H9 (cell line): Measurements from ENCODE around the gene BTBD3. TPM values are rescaled to one million over a fixed set of nuclear protein-coding genes. Genes with fewer than 3 reads are reported as not detected.

Source experiments
- DNase-seq: peaks from one replicate; pipeline ENCODE4 v3.0.0-alpha.2; 2017
- H2AFZ ChIP-seq: one replicate; pipeline ENCODE4 v1.6.1; 2013; ENCODE audit warnings: mild to moderate bottlenecking, low read length, control low read depth, moderate library complexity
- H2AK5ac ChIP-seq: 2 replicates; pipeline ENCODE4 v1.6.1; 2013; ENCODE audit warnings: low read length, control low read depth, mixed read lengths; ENCODE audit not compliant: insufficient read length
- H2BK120ac ChIP-seq: one replicate; pipeline ENCODE4 v1.6.1; 2013; ENCODE audit warnings: low read depth, mild to moderate bottlenecking, low read length, control low read depth, inconsistent platforms; ENCODE audit not compliant: poor library complexity, severe bottlenecking
- H2BK12ac ChIP-seq: 2 replicates; pipeline ENCODE4 v1.6.1; 2013; ENCODE audit warnings: low read length, control low read depth, mixed read lengths, low read depth; ENCODE audit not compliant: insufficient read length
- H2BK15ac ChIP-seq: 2 replicates; pipeline ENCODE4 v1.6.1; 2013; ENCODE audit warnings: low read depth, low read length, control low read depth
- H2BK20ac ChIP-seq: one replicate; pipeline ENCODE4 v1.6.1; 2013; ENCODE audit warnings: low read depth, mild to moderate bottlenecking, low read length, control low read depth, inconsistent platforms; ENCODE audit not compliant: poor library complexity, severe bottlenecking
- H2BK5ac ChIP-seq: 2 replicates; pipeline ENCODE4 v1.6.1; 2013; ENCODE audit warnings: low read length, control low read depth, mixed read lengths; ENCODE audit not compliant: insufficient read length
- H3K14ac ChIP-seq: 2 replicates; pipeline ENCODE4 v1.6.1; 2013; ENCODE audit warnings: low read length, control low read depth; ENCODE audit not compliant: insufficient read depth
- H3K18ac ChIP-seq: 2 replicates; pipeline ENCODE4 v1.6.1; 2013; ENCODE audit warnings: low read depth, mild to moderate bottlenecking, mixed read lengths, low read length, control low read depth; ENCODE audit not compliant: insufficient read length
- H3K23ac ChIP-seq: 2 replicates; pipeline ENCODE4 v1.6.1; 2013; ENCODE audit warnings: low read length, control low read depth, mixed read lengths, low read depth; ENCODE audit not compliant: insufficient read length
- H3K23me2 ChIP-seq: 2 replicates; pipeline ENCODE4 v1.6.1; 2013; ENCODE audit warnings: low read depth, mild to moderate bottlenecking, mixed read lengths, low read length, control low read depth; ENCODE audit not compliant: insufficient read length, poor library complexity, severe bottlenecking
- H3K27ac ChIP-seq: 2 replicates; pipeline ENCODE4 v1.5.1; 2013; ENCODE audit warnings: low read length, control low read depth, mixed read lengths, low read depth; ENCODE audit not compliant: insufficient read length
- H3K27me3 ChIP-seq: 2 replicates; pipeline ENCODE4 v1.6.1; 2013; ENCODE audit warnings: low read length, control low read depth, inconsistent platforms; ENCODE audit not compliant: insufficient read depth
- H3K4ac ChIP-seq: 2 replicates; pipeline ENCODE4 v1.6.1; 2013; ENCODE audit warnings: low read depth, mild to moderate bottlenecking, control low read depth, inconsistent platforms, low read length, moderate library complexity
- H3K4me1 ChIP-seq: 2 replicates; pipeline ENCODE4 v1.6.1; 2013; ENCODE audit warnings: low read length, control low read depth, inconsistent platforms; ENCODE audit not compliant: insufficient read depth
- H3K4me2 ChIP-seq: 2 replicates; pipeline ENCODE4 v1.6.1; 2013; ENCODE audit warnings: low read length, control low read depth, mixed read lengths; ENCODE audit not compliant: insufficient read length, insufficient read depth
- H3K56ac ChIP-seq: 2 replicates; pipeline ENCODE4 v1.6.1; 2013; ENCODE audit warnings: low read depth, mild to moderate bottlenecking, mixed read lengths, low read length, control low read depth; ENCODE audit not compliant: insufficient read length
- H3K79me1 ChIP-seq: 2 replicates; pipeline ENCODE4 v1.6.1; 2013; ENCODE audit warnings: low read depth, mild to moderate bottlenecking, moderate library complexity, low read length, control low read depth, inconsistent platforms; ENCODE audit not compliant: insufficient read depth, poor library complexity, severe bottlenecking
- H3K79me2 ChIP-seq: 2 replicates; pipeline ENCODE4 v1.6.1; 2013; ENCODE audit warnings: low read length, control low read depth, inconsistent platforms; ENCODE audit not compliant: insufficient read depth
- H3K9ac ChIP-seq: 2 replicates; pipeline ENCODE4 v1.6.1; 2013; ENCODE audit warnings: low read length, control low read depth, mixed read lengths; ENCODE audit not compliant: insufficient read length; ENCODE audit errors: extremely low read depth
- H3K9me3 ChIP-seq: one replicate; pipeline ENCODE4 v1.6.1; 2013; ENCODE audit warnings: low read depth, low read length, inconsistent platforms; ENCODE audit not compliant: control insufficient read depth
- H3T11ph ChIP-seq: one replicate; pipeline ENCODE4 v1.6.1; 2013; ENCODE audit warnings: mild to moderate bottlenecking, low read length, control low read depth, inconsistent platforms
- H4K20me1 ChIP-seq: one replicate; pipeline ENCODE4 v1.6.1; 2013; ENCODE audit not compliant: control insufficient read depth, insufficient read length, insufficient read depth
- H4K5ac ChIP-seq: 2 replicates; pipeline ENCODE4 v1.6.1; 2013; ENCODE audit warnings: low read depth, mild to moderate bottlenecking, mixed read lengths, low read length, control low read depth; ENCODE audit not compliant: insufficient read length
- H4K8ac ChIP-seq: replicated peaks from 2 replicates; pipeline ENCODE4 v1.6.1; 2013; ENCODE audit warnings: low read length, control low read depth, mixed read lengths, low read depth; ENCODE audit not compliant: insufficient read length
- H4K91ac ChIP-seq: 2 replicates; pipeline ENCODE4 v1.6.1; 2013; ENCODE audit warnings: low read depth, mild to moderate bottlenecking, moderate library complexity, mixed read lengths, low read length, control low read depth; ENCODE audit not compliant: insufficient read length
- H3K27ac Mint-ChIP-seq, 3 experiments: 2 replicates in 2 of 3; 3 replicates in 1 of 3; pipeline ENCODE4 v1.8.0; 2020 to 2021; ENCODE audit warnings: mixed read lengths in 3 of 3, mild to moderate bottlenecking in 1 of 3, moderate library complexity in 1 of 3
- H3K27me3 Mint-ChIP-seq: 2 replicates; pipeline ENCODE4 v1.8.0; 2021; ENCODE audit warnings: low read depth, mild to moderate bottlenecking, moderate library complexity, mixed read lengths
- H3K36me3 Mint-ChIP-seq, 3 experiments: 2 replicates in 2 of 3; 3 replicates in 1 of 3; pipeline ENCODE4 v1.8.0; 2020 to 2021; ENCODE audit warnings: low read depth in 3 of 3, mixed read lengths in 3 of 3; ENCODE audit not compliant: insufficient read depth in 1 of 3
- H3K4me1 Mint-ChIP-seq, 2 experiments: 2 replicates each; pipeline ENCODE4 v1.8.0; 2020; ENCODE audit warnings: mixed read lengths in 2 of 2
- H3K4me3 Mint-ChIP-seq, 2 experiments: 2 replicates in 1 of 2; 3 replicates in 1 of 2; pipeline ENCODE4 v1.8.0; 2020 to 2021; ENCODE audit warnings: mild to moderate bottlenecking in 2 of 2, mixed read lengths in 2 of 2, moderate library complexity in 1 of 2
- H3K9me3 Mint-ChIP-seq, 2 experiments: 2 replicates in 1 of 2; 3 replicates in 1 of 2; pipeline ENCODE4 v1.8.0; 2020; ENCODE audit warnings: mild to moderate bottlenecking in 2 of 2, mixed read lengths in 2 of 2, moderate library complexity in 1 of 2
- WGBS: extraction: QIAGEN DNeasy Blood & Tissue Kit; methylation state at CpG from one replicate; pipeline ENCODE4 v1.1.7; 2013; ENCODE audit warnings: missing lambda C conversion rate, low lambda C conversion rate, mixed read lengths; ENCODE audit not compliant: insufficient read length; ENCODE audit errors: extremely low coverage; 5-methylcytosine and 5-hydroxymethylcytosine counted together
- total RNA-seq: library from RNA; stranded (reverse); gene quantifications from 2 replicates; pipeline ENCODE4 v1.2.1, GENCODE V29; 2021
- TF ChIP-seq, protein P1 (sequence below): fragments of 200-600 bp; sonication (generic); conservative IDR thresholded peaks from 3 replicates; pipeline ENCODE4 v1.8.0; 2021; ENCODE audit warnings: antibody characterized with exemption, mild to moderate bottlenecking

BTBD3 gene
- total RNA-seq, 1 experiment from 2014 or later = 62.1 TPM

DNA sequence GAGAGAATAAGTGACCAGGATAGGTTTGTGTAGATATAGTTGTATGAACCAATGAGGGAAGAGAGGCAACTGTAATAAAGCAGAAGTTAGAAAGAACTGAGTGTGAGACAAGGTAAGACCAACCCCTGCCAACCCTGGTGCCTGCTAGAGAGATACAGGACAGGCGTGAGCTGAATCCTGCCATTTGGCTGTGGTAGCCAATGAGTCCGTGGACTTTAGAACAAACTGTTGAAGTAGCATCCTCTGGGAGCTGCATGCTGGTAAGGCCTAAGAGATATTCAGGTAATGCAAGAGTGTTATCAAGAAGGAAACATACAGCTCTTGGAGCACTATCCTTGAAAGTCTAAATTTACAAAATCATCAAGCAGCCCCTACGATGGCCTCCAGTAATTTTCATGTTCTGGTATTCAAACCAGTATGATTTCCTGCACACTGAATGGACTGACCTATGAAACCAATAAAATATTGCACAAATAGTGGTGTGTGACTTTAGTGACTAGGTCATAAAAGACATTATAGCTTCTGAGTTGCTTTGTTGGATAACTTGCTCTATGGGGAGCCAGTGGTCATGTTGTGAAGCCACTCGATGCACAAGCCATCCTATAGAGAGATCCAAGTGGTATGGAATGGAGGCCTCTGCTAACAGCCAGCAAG, 24.0 kb downstream of the BTBD3 start:
- no peak overlapping the region for H3K4me3 Mint-ChIP-seq
- Histone ChIP-seq H3K18ac (no peak overlapping the region), H2BK120ac (no peak overlapping the region), H2BK12ac (no peak overlapping the region), H3K27me3 (no peaks in the 10 kb centered on the region), H3K23ac (no peak overlapping the region), H3K4ac (no peak overlapping the region), H3K9me3 (no peaks in the 10 kb centered on the region), H3K9ac (no peak overlapping the region), H3T11ph (no peak overlapping the region), H2BK15ac (no peak overlapping the region), H3K27ac (no peak overlapping the region), H3K4me2 (no peak overlapping the region), H3K14ac (no peak overlapping the region), H4K5ac (no peak overlapping the region), H2BK20ac (no peak overlapping the region), H3K79me1 (no peaks in the 10 kb centered on the region), H3K4me1 (no peaks in the 10 kb centered on the region), H2BK5ac (no peak overlapping the region), H2AK5ac (no peak overlapping the region), H4K8ac (no peak overlapping the region), H4K20me1 (no peaks in the 10 kb centered on the region), H4K91ac (no peak overlapping the region), H3K79me2 (no peaks in the 10 kb centered on the region), H2AFZ (no peak overlapping the region), H3K23me2 (no peaks in the 10 kb centered on the region), H3K56ac (no peak overlapping the region)
- WGBS = no CpG with 5 or more reads among the region's 4 CpGs
- H3K4me1 Mint-ChIP-seq = peaks cover 0 to 4% of the 10 kb centered on the region in 2 experiments; a peak in 1 of 4 replicates
- DNase-seq = no peak
- H3K9me3 Mint-ChIP-seq = no peaks in the 10 kb centered on the region
- no peak overlapping the region for H3K27ac Mint-ChIP-seq
- TF ChIP-seq, protein P1, sequence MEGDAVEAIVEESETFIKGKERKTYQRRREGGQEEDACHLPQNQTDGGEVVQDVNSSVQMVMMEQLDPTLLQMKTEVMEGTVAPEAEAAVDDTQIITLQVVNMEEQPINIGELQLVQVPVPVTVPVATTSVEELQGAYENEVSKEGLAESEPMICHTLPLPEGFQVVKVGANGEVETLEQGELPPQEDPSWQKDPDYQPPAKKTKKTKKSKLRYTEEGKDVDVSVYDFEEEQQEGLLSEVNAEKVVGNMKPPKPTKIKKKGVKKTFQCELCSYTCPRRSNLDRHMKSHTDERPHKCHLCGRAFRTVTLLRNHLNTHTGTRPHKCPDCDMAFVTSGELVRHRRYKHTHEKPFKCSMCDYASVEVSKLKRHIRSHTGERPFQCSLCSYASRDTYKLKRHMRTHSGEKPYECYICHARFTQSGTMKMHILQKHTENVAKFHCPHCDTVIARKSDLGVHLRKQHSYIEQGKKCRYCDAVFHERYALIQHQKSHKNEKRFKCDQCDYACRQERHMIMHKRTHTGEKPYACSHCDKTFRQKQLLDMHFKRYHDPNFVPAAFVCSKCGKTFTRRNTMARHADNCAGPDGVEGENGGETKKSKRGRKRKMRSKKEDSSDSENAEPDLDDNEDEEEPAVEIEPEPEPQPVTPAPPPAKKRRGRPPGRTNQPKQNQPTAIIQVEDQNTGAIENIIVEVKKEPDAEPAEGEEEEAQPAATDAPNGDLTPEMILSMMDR = no peak
- no peaks in the 10 kb centered on the region for H3K36me3 Mint-ChIP-seq
- H3K27me3 Mint-ChIP-seq = no peaks in the 10 kb centered on the region
